CD4-positive, alpha-beta T cell treated with Interleukin-21 for 1 hour (primary cell): Measurements from ENCODE around the gene HEATR5A.
"Not testable (repeated sequence)": the region's sequence is repeated elsewhere in the genome, so short reads cannot be mapped to it uniquely, and the experiment has no call there.

Experiments used
- DNase-seq: peaks from one replicate; pipeline ENCODE4 v3.0.0-alpha.2; 2020

HEATR5A gene

GRCh38 chr14:31420319-31421111 is at the start of gene HEATR5A:
TSS of gene HEATR5A (minus strand) at chr14:31420550. CDS start at chr14:31402975, 17,575 bp downstream.
- peak; percentile 93 for DNase-seq

- no peak for DNase-seq
Measured at GRCh38 chr14:31466554-31466953, 46.2 kb upstream of the HEATR5A start.

GRCh38 chr14:31465111-31465510 is 44.8 kb upstream of the HEATR5A start:
- DNase-seq = no peak

- not testable (repeated sequence) for DNase-seq
Measured at GRCh38 chr14:31462450-31462849, 42.1 kb upstream of the HEATR5A start.

GRCh38 chr14:31461545-31461944 is 41.2 kb upstream of the HEATR5A start:
- no peak for DNase-seq

- no peak for DNase-seq
Measured at GRCh38 chr14:31457665-31458659, 37.6 kb upstream of the HEATR5A start.

- peak; percentile 94 for DNase-seq
Measured at GRCh38 chr14:31456841-31457664, 36.7 kb upstream of the HEATR5A start, which contains the start of gene DTD2. TSS of gene DTD2 (minus strand) at chr14:31457506. CDS start at chr14:31457393, 113 bp downstream.

- peak; percentile 33 for DNase-seq
Measured at GRCh38 chr14:31449971-31450610, 29.7 kb upstream of the HEATR5A start.

- DNase-seq = no peak
Measured at GRCh38 chr14:31449136-31449535, 28.8 kb upstream of the HEATR5A start.

- DNase-seq = no peak
Measured at GRCh38 chr14:31445703-31446102, 25.4 kb upstream of the HEATR5A start.

GRCh38 chr14:31442284-31442683 is 21.9 kb upstream of the HEATR5A start:
- DNase-seq = no peak

- DNase-seq = no peak
Measured at GRCh38 chr14:31441273-31442111, 21.1 kb upstream of the HEATR5A start.

- no peak for DNase-seq
Measured at GRCh38 chr14:31440280-31440679, 19.9 kb upstream of the HEATR5A start.

GRCh38 chr14:31439561-31439960 is 19.2 kb upstream of the HEATR5A start:
- DNase-seq = no peak

GRCh38 chr14:31437045-31437691 is 16.8 kb upstream of the HEATR5A start:
- not testable (repeated sequence) for DNase-seq

- no peak for DNase-seq
Measured at GRCh38 chr14:31435276-31435675, 14.9 kb upstream of the HEATR5A start.

- DNase-seq = no peak
Measured at GRCh38 chr14:31430634-31431264, 10.4 kb upstream of the HEATR5A start.

- no peak for DNase-seq
Measured at GRCh38 chr14:31429791-31430190, 9.4 kb upstream of the HEATR5A start.

- no peak for DNase-seq
Measured at GRCh38 chr14:31428011-31428410, 7.7 kb upstream of the HEATR5A start.

GRCh38 chr14:31426663-31427062 is 6.3 kb upstream of the HEATR5A start:
- DNase-seq = no peak
